GM23338 (cell line): Measurements from ENCODE around the gene PDXDC1. TPM values are rescaled to one million over a fixed set of nuclear protein-coding genes. Genes with fewer than 3 reads are reported as not detected.
A peak's percentile ranks its signal among the peaks of the same experiment; 100 is the strongest.
"Not testable (repeated sequence)": the region's sequence is repeated elsewhere in the genome, so short reads cannot be mapped to it uniquely, and the experiment has no call there.

Source experiments
- ATAC-seq: fragments of 200-7000 bp; cut with Tn5 transposase; 3 replicates; pipeline ENCODE4 v1.9.1; 2020
- DNase-seq: peaks from one replicate; pipeline ENCODE4 v3.0.0-alpha.2; 2015; ENCODE audit warnings: low spot score
- H2AFZ ChIP-seq: fragments of 200-600 bp; sonication (generic); 2 replicates; pipeline ENCODE4 v1.8.0; 2016; ENCODE audit warnings: antibody characterized with exemption, mild to moderate bottlenecking, moderate library complexity
- H3F3A ChIP-seq: fragments of 200-600 bp; sonication (generic); replicated peaks from 2 replicates; pipeline ENCODE4 v1.8.0; 2017; ENCODE audit warnings: antibody characterized with exemption, mixed run types, low read depth
- H3K27ac ChIP-seq: fragments of 200-600 bp; sonication (generic); 2 replicates; pipeline ENCODE4 v1.6.1; 2016; ENCODE audit warnings: low read depth
- H3K27me3 ChIP-seq: fragments of 200-600 bp; sonication (generic); 2 replicates; pipeline ENCODE4 v1.8.0; 2016; ENCODE audit warnings: mild to moderate bottlenecking, mixed run types, moderate library complexity; ENCODE audit not compliant: insufficient read depth
- H3K36me3 ChIP-seq: fragments of 200-600 bp; sonication (generic); 2 replicates; pipeline ENCODE4 v1.8.0; 2016; ENCODE audit warnings: mild to moderate bottlenecking; ENCODE audit not compliant: insufficient read depth
- H3K4me1 ChIP-seq: fragments of 200-600 bp; sonication (generic); 2 replicates; pipeline ENCODE4 v1.8.0; 2016; ENCODE audit warnings: mild to moderate bottlenecking, moderate library complexity; ENCODE audit not compliant: insufficient read depth
- H3K4me2 ChIP-seq: fragments of 200-600 bp; sonication (generic); 2 replicates; pipeline ENCODE4 v1.7.1; 2017; ENCODE audit warnings: mixed run types
- H3K4me3 ChIP-seq: fragments of 200-600 bp; sonication (generic); 2 replicates; pipeline ENCODE4 v1.6.1; 2016; ENCODE audit warnings: mixed run types
- H3K79me2 ChIP-seq: fragments of 200-600 bp; sonication (generic); replicated peaks from 2 replicates; pipeline ENCODE4 v1.8.0; 2017; ENCODE audit warnings: mild to moderate bottlenecking; ENCODE audit not compliant: insufficient read depth
- H3K9me2 ChIP-seq: fragments of 200-600 bp; sonication (generic); 2 replicates; pipeline ENCODE4 v1.8.0; 2017; ENCODE audit not compliant: insufficient read depth
- H4K20me1 ChIP-seq: fragments of 200-600 bp; sonication (generic); replicated peaks from 2 replicates; pipeline ENCODE4 v1.8.0; 2017; ENCODE audit warnings: mild to moderate bottlenecking; ENCODE audit not compliant: insufficient read depth
- H3K27ac Mint-ChIP-seq: 2 replicates; pipeline ENCODE4 v1.8.0; 2020; ENCODE audit warnings: inconsistent platforms, mild to moderate bottlenecking, moderate library complexity, mixed read lengths
- H3K27me3 Mint-ChIP-seq: 3 replicates; pipeline ENCODE4 v1.8.0; 2022; ENCODE audit warnings: low read depth, mild to moderate bottlenecking, moderate library complexity, mixed read lengths, inconsistent platforms; ENCODE audit not compliant: insufficient read depth, poor library complexity
- H3K36me3 Mint-ChIP-seq: 3 replicates; pipeline ENCODE4 v1.8.0; 2021; ENCODE audit warnings: low read depth, mild to moderate bottlenecking, inconsistent platforms, moderate library complexity, mixed read lengths
- H3K4me1 Mint-ChIP-seq: 3 replicates; pipeline ENCODE4 v1.8.0; 2020; ENCODE audit warnings: mild to moderate bottlenecking, inconsistent platforms, mixed read lengths
- H3K4me3 Mint-ChIP-seq: 3 replicates; pipeline ENCODE4 v1.8.0; 2021; ENCODE audit warnings: moderate library complexity, mild to moderate bottlenecking, inconsistent platforms, mixed read lengths
- H3K9me3 Mint-ChIP-seq: 3 replicates; pipeline ENCODE4 v1.8.0; 2020; ENCODE audit warnings: moderate library complexity, mild to moderate bottlenecking, inconsistent platforms, mixed read lengths
- CTCF ChIP-seq, 2 experiments: fragments of 200-600 bp in 1 of 2; sonication (generic) in 1 of 2; conservative IDR thresholded peaks; 2 replicates each; pipeline versions ENCODE4 v1.5.1 to v1.6.1; 2016 to 2017; ENCODE audit warnings: antibody characterized with exemption in 2 of 2, low read depth in 2 of 2, mild to moderate bottlenecking in 2 of 2, moderate library complexity in 1 of 2
- ZNF331 ChIP-seq: fragments of 250-450 bp; sonication (Bioruptor Pico); IDR thresholded peaks from 2 replicates; pipeline ENCODE4 v1.5.0; 2020; ENCODE audit warnings: low read depth, mild to moderate bottlenecking, moderate library complexity
- polyA plus RNA-seq: library from polyadenylated mRNA; unstranded; fragments of >200 nt; fragmentation: Nextera tagmentation; extraction: Ambion mirVana; gene quantifications from 2 replicates; pipeline ENCODE4 v1.2.1, GENCODE V29; 2016
- total RNA-seq: library from RNA; depleted of rRNA; stranded (reverse); fragments of >200 nt; shearing (Covaris generic); gene quantifications from 2 replicates; pipeline ENCODE4 v1.2.3, GENCODE V29; 2014

PDXDC1 gene
- total and polyA plus RNA-seq, 2 experiments from 2014 or later = 40.0 to 91.6 TPM

- TF ChIP-seq CTCF (conservative IDR thresholded peaks at IDR 0.05; ENCODE audit: low read depth in 2 of 2) (no peak), ZNF331 (CRISPR knock-in tag) (no peak)
Measured at GRCh38 chr16:15073101-15073500, 98.3 kb downstream of the PDXDC1 start (continued).

- not testable (repeated sequence) for ATAC-seq, H3K4me3 ChIP-seq, H3K9me2 ChIP-seq, H3K27me3 Mint-ChIP-seq, H3K4me3 Mint-ChIP-seq, H3K27ac ChIP-seq, H3K79me2 ChIP-seq, H4K20me1 ChIP-seq, DNase-seq, H2AFZ ChIP-seq, H3K27me3 ChIP-seq, H3K4me2 ChIP-seq, H3K27ac Mint-ChIP-seq, H3K9me3 Mint-ChIP-seq, H3K4me1 Mint-ChIP-seq, H3K4me1 ChIP-seq
- Histone ChIP-seq H3K36me3 (peaks cover 44% of the 10 kb centered on the region), H3F3A (peaks cover 18% of the 10 kb centered on the region; the same call in 1 of the 2 replicates)
- H3K36me3 Mint-ChIP-seq = peaks cover 94% of the 10 kb centered on the region
Measured at GRCh38 chr16:15076161-15076560, 101.3 kb downstream of the PDXDC1 start.

GRCh38 chr16:15080883-15081282 lies 106.1 kb downstream of the PDXDC1 start:
- Histone ChIP-seq H3K36me3 (peaks cover 40% of the 10 kb centered on the region), H4K20me1 (peaks cover 16% of the 10 kb centered on the region)
- H3K4me1 Mint-ChIP-seq, ATAC-seq, H3K4me3 ChIP-seq, H3K27ac Mint-ChIP-seq, H3K27me3 ChIP-seq, H3K9me3 Mint-ChIP-seq, H3K4me1 ChIP-seq, H3K27ac ChIP-seq, H3K27me3 Mint-ChIP-seq, H3F3A ChIP-seq, H3K4me2 ChIP-seq, DNase-seq, H3K4me3 Mint-ChIP-seq, H2AFZ ChIP-seq, H3K79me2 ChIP-seq, H3K9me2 ChIP-seq: not testable (repeated sequence)
- peaks cover 95% of the 10 kb centered on the region for H3K36me3 Mint-ChIP-seq

- not testable (repeated sequence) for H3K27me3 ChIP-seq, H3K4me2 ChIP-seq, H3F3A ChIP-seq, H2AFZ ChIP-seq, H3K9me2 ChIP-seq, DNase-seq, H3K4me1 ChIP-seq, H3K27me3 Mint-ChIP-seq, H3K4me3 ChIP-seq, H3K4me3 Mint-ChIP-seq, H3K79me2 ChIP-seq, H3K9me3 Mint-ChIP-seq, ATAC-seq, H3K27ac Mint-ChIP-seq, H3K4me1 Mint-ChIP-seq, H3K27ac ChIP-seq
- peaks cover 85% of the 10 kb centered on the region for H3K36me3 Mint-ChIP-seq
- Histone ChIP-seq H4K20me1 (peaks cover 19% of the 10 kb centered on the region), H3K36me3 (peaks cover 52% of the 10 kb centered on the region)
Measured at GRCh38 chr16:15082788-15083187, 108.0 kb downstream of the PDXDC1 start.

- H3K4me3 Mint-ChIP-seq, H3F3A ChIP-seq, H3K27ac Mint-ChIP-seq, H3K4me3 ChIP-seq, H3K4me2 ChIP-seq, H3K9me2 ChIP-seq, H3K27me3 ChIP-seq, DNase-seq, H3K4me1 Mint-ChIP-seq, H3K27me3 Mint-ChIP-seq, H4K20me1 ChIP-seq, H2AFZ ChIP-seq, H3K4me1 ChIP-seq, H3K27ac ChIP-seq, ATAC-seq, H3K9me3 Mint-ChIP-seq: not testable (repeated sequence)
- Histone ChIP-seq H3K36me3 (peaks cover 27% of the 10 kb centered on the region), H3K79me2 (peaks cover 27% of the 10 kb centered on the region)
- H3K36me3 Mint-ChIP-seq = peaks cover 47% of the 10 kb centered on the region
Measured at GRCh38 chr16:15090663-15091269, 115.9 kb downstream of the PDXDC1 start.

GRCh38 chr16:15093571-15093954 lies 118.7 kb downstream of the PDXDC1 start:
- not testable (repeated sequence) for H3K4me1 ChIP-seq, H3K27me3 ChIP-seq, H3K9me3 Mint-ChIP-seq, H2AFZ ChIP-seq, H4K20me1 ChIP-seq, H3K36me3 ChIP-seq, H3K27me3 Mint-ChIP-seq, H3K9me2 ChIP-seq, ATAC-seq, H3K4me1 Mint-ChIP-seq, DNase-seq, H3F3A ChIP-seq, H3K27ac ChIP-seq
- Mint-ChIP-seq H3K27ac (peak overlapping the region; percentile 99), H3K36me3 (peaks cover 35% of the 10 kb centered on the region; the same call in 2 of the 3 replicates), H3K4me3 (peak overlapping the region; percentile 99)
- peak overlapping the region; percentile 79 for H3K4me2 ChIP-seq
- H3K4me3 ChIP-seq = peak overlapping the region; percentile 59
- H3K79me2 ChIP-seq = peaks cover 22% of the 10 kb centered on the region
